Measurements from ENCODE around the gene PDE1C.

DNA sequence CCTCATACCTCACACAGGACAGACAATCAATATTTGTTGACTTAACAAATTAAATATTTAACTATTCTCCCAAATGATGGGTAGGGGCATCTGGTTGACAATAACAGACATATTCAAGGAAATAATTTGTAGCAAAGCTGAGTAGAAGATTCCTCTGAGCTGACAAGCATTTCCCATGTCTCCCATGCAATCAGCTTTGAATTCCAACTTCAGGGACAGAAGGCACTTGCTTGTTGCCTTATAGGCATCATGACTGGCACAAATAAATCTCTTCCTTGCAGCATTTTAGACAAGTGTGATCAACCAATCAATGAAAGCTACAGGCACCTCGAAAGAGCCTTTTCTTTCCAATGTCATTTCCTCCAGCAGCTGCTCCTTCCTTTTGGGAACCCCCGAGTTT, 146.0 kb downstream of the PDE1C start:
- TF ChIP-seq, protein P1, sequence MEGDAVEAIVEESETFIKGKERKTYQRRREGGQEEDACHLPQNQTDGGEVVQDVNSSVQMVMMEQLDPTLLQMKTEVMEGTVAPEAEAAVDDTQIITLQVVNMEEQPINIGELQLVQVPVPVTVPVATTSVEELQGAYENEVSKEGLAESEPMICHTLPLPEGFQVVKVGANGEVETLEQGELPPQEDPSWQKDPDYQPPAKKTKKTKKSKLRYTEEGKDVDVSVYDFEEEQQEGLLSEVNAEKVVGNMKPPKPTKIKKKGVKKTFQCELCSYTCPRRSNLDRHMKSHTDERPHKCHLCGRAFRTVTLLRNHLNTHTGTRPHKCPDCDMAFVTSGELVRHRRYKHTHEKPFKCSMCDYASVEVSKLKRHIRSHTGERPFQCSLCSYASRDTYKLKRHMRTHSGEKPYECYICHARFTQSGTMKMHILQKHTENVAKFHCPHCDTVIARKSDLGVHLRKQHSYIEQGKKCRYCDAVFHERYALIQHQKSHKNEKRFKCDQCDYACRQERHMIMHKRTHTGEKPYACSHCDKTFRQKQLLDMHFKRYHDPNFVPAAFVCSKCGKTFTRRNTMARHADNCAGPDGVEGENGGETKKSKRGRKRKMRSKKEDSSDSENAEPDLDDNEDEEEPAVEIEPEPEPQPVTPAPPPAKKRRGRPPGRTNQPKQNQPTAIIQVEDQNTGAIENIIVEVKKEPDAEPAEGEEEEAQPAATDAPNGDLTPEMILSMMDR (IDR thresholded peaks at IDR 0.05; ENCODE audit: low read depth, low read length): no peak
- TF ChIP-seq EZH2phosphoT487 (IDR thresholded peaks at IDR 0.05; ENCODE audit: low read depth): no peak

Data from OCI-LY3 (cell line).